Measurements from ENCODE around the gene UACA.

DNA sequence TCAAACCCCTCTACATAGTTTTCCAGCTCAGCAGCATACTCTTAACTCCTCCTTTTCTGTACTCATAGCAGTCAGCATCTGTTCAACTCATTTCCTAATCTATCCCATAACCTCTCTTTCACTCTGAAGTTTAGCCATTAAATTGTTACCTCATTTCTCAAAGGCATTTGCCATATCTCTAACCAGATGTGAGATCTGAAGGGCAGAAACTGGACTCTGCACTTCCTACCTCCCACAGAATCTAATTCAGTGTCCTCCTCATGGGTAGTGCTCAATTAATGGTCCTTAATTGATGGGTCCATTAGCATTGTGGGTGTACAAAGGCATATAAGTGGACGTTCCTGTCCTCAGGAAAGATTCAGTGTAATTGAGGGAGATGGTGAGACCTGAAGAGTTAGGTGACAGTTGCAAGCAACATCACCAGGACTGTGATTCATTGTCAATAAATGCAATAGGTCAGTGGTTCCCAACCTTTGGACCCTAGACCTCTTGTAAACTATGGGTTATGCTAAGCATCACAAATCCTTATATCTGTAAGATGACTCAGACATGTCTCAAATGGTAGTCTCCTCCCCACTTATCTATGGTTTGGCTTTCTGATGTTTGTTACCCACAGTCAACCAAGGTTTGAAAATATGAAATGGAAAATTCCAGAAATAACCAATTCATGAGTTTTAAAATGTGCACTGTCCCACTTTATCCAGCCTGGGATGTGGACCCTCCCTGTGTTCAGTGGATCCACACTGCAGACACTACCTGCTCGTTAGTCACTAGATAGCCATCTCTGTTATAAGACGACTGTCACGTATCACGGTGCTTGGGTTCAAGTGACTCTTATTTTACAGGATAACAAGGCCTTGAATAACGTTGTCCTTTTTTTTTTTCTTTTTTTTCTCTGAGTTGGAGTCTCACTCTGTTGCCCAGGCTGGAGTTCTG, 25.0 kb upstream of the UACA start:
- TF ChIP-seq, protein P1, sequence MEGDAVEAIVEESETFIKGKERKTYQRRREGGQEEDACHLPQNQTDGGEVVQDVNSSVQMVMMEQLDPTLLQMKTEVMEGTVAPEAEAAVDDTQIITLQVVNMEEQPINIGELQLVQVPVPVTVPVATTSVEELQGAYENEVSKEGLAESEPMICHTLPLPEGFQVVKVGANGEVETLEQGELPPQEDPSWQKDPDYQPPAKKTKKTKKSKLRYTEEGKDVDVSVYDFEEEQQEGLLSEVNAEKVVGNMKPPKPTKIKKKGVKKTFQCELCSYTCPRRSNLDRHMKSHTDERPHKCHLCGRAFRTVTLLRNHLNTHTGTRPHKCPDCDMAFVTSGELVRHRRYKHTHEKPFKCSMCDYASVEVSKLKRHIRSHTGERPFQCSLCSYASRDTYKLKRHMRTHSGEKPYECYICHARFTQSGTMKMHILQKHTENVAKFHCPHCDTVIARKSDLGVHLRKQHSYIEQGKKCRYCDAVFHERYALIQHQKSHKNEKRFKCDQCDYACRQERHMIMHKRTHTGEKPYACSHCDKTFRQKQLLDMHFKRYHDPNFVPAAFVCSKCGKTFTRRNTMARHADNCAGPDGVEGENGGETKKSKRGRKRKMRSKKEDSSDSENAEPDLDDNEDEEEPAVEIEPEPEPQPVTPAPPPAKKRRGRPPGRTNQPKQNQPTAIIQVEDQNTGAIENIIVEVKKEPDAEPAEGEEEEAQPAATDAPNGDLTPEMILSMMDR (IDR thresholded peaks at IDR 0.05), result no peak
- TF ChIP-seq POLR2A (IDR thresholded peaks at IDR 0.05), result no peak
- no peak for TF ChIP-seq EP300 (IDR thresholded peaks at IDR 0.05)

Measured in ovary (tissue), 3 donors.